Endometrial microvascular endothelial cells (primary cell): ENCODE measurements around the gene LRCH4. TPM values are rescaled to one million over a fixed set of nuclear protein-coding genes. Genes with fewer than 3 reads are reported as not detected.
"Not testable (repeated sequence)": the region's sequence is repeated elsewhere in the genome, so short reads cannot be mapped to it uniquely, and the experiment has no call there.

Experiments used
- in situ Hi-C: cut with HindIII; loops from 2 replicates; pipeline ENCODE4 v1.10.0; 2017; ENCODE audit warnings: low sequenced_read_pairs, low pct_unique_long_range_greater_than_20kb; ENCODE audit errors: inconsistent ontology term
- total RNA-seq: library from RNA; depleted of rRNA; stranded (reverse); fragments of >200 nt; gene quantifications from one replicate; pipeline ENCODE4 v1.2.3, GENCODE V29; 2015; ENCODE audit errors: inconsistent ontology term

LRCH4 gene
- total RNA-seq, 1 donor from 2014 or later, result 45.3 TPM

GRCh38 chr7:100571829-100572116, 14.2 kb downstream of the LRCH4 start:
- in situ Hi-C loops, result no loop called here

GRCh38 chr7:100570954-100571828, 14.7 kb downstream of the LRCH4 start:
- in situ Hi-C loops, result no loop called here

- in situ Hi-C loops, result no loop called here
These were observed 16.8 kb downstream of the LRCH4 start for GRCh38 chr7:100568896-100569844.

- in situ Hi-C loops, result no loop called here
These were observed 17.6 kb downstream of the LRCH4 start for GRCh38 chr7:100568176-100568895.

GRCh38 chr7:100567751-100568175, 18.2 kb downstream of the LRCH4 start:
- in situ Hi-C loops, result no loop called here

GRCh38 chr7:100567031-100567730, 18.7 kb downstream of the LRCH4 start:
- in situ Hi-C loops, result no loop called here

GRCh38 chr7:100566018-100566531, 19.9 kb downstream of the LRCH4 start:
- in situ Hi-C loops, result no loop called here

- in situ Hi-C loops, result no loop called here
These were observed 20.8 kb downstream of the LRCH4 start for GRCh38 chr7:100565133-100565571.

GRCh38 chr7:100564405-100564804, 21.5 kb downstream of the LRCH4 start:
- in situ Hi-C loops, result not testable (repeated sequence)

- in situ Hi-C loops, result no loop called here
These were observed 22.0 kb downstream of the LRCH4 start for GRCh38 chr7:100563809-100564400.

GRCh38 chr7:100563100-100563564, 22.8 kb downstream of the LRCH4 start:
- in situ Hi-C loops, result no loop called here

GRCh38 chr7:100562195-100563099, 23.5 kb downstream of the LRCH4 start:
- in situ Hi-C loops, result no loop called here

- in situ Hi-C loops, result no loop called here
These were observed 24.3 kb downstream of the LRCH4 start for GRCh38 chr7:100561491-100562194.

GRCh38 chr7:100559127-100559526, 26.8 kb downstream of the LRCH4 start:
- in situ Hi-C loops, result no loop called here

GRCh38 chr7:100556541-100556940, 29.4 kb downstream of the LRCH4 start:
- in situ Hi-C loops, result no loop called here

GRCh38 chr7:100555701-100556100, 30.2 kb downstream of the LRCH4 start:
- in situ Hi-C loops, result no loop called here
